HepG2 (cell line): ENCODE measurements around the gene JPH3. TPM values are rescaled to one million over a fixed set of nuclear protein-coding genes. Genes with fewer than 3 reads are reported as not detected.

Experiments used
- ATAC-seq: fragments of 200-7000 bp; cut with Tn5 transposase; 3 replicates; pipeline ENCODE4 v1.9.1; 2020; ENCODE audit warnings: mild to moderate bottlenecking, moderate library complexity
- BruUV-seq: library from RNA; stranded (reverse); fragments of 400-500 nt; replicated peaks from 2 replicates; lab custom pipeline; 2021; lab: Mats Ljungman, UMichigan
- CTCF ChIA-PET: fragments of 300-600 bp; formaldehyde crosslinking; extraction: SDS; loops from one replicate; lab custom pipeline; 2021; ENCODE audit warnings: low total read pairs, inconsistent platforms, low intra/inter-chr PET ratio; lab: Yijun Ruan, JAX
- POLR2A ChIA-PET: fragments of 350-600 bp; sonication (Branson Sonifier 250); formaldehyde crosslinking; loops from one replicate; lab custom pipeline; 2020; ENCODE audit warnings: antibody characterized with exemption, inconsistent platforms; lab: Yijun Ruan, JAX
- DNase-seq: peaks from one replicate; pipeline ENCODE4 v3.0.0-alpha.2; 2015; ENCODE audit warnings: low spot score
- FAIRE-seq: peaks from 3 replicates; lab custom pipeline; 2011; peaks lifted over from hg19 to GRCh38; lab: Jason Lieb, UNC
- H2AFZ ChIP-seq: one replicate; pipeline ENCODE4 v1.6.1; 2011; ENCODE audit warnings: low read length, inconsistent platforms
- H3K27ac ChIP-seq: fragments of 300-600 bp; 3 replicates; pipeline ENCODE4 v1.8.0; 2011; ENCODE audit warnings: mixed run types, mild to moderate bottlenecking, mixed read lengths, low read length, inconsistent platforms; ENCODE audit not compliant: insufficient read depth; ENCODE audit errors: extremely low read length
- H3K27me3 ChIP-seq, 2 experiments: fragments of 200-600 bp in 1 of 2; 2 replicates in 1 of 2; 3 replicates in 1 of 2; pipeline versions ENCODE4 v1.6.0 to v1.8.0; 2011; ENCODE audit warnings: low read length in 2 of 2, mild to moderate bottlenecking in 2 of 2, moderate library complexity in 2 of 2, inconsistent platforms in 1 of 2; ENCODE audit not compliant: insufficient read depth in 2 of 2, control insufficient read depth in 1 of 2
- H3K36me3 ChIP-seq, 2 experiments: fragments of 200-600 bp in 1 of 2; replicated peaks in 1 of 2; 2 replicates in 1 of 2; 3 replicates in 1 of 2; pipeline versions ENCODE4 v1.5.1 to v1.8.0; 2011; ENCODE audit warnings: low read length in 2 of 2, inconsistent platforms in 1 of 2; ENCODE audit not compliant: insufficient read depth in 2 of 2, control insufficient read depth in 1 of 2
- H3K4me1 ChIP-seq: 2 replicates; pipeline ENCODE4 v1.5.1; 2012; ENCODE audit warnings: low read length, inconsistent platforms; ENCODE audit not compliant: insufficient read depth
- H3K4me2 ChIP-seq: 2 replicates; pipeline ENCODE4 v1.6.0; 2011; ENCODE audit warnings: low read depth, low read length, inconsistent platforms
- H3K4me3 ChIP-seq, 3 experiments: fragments of 200-600 bp in 1 of 3; sonication (generic), shearing (Covaris generic) in 1 of 3; replicated peaks in 1 of 3; 2 replicates each; pipeline ENCODE4 v1.5.1; 2011 to 2016; ENCODE audit warnings: low read length in 3 of 3, inconsistent platforms in 2 of 3, low read depth in 2 of 3, mild to moderate bottlenecking in 2 of 3, control low read depth in 1 of 3, mixed read lengths in 1 of 3; ENCODE audit not compliant: insufficient read depth in 1 of 3
- H3K79me2 ChIP-seq: one replicate; pipeline ENCODE4 v1.6.1; 2011; ENCODE audit warnings: low read length, inconsistent platforms; ENCODE audit not compliant: insufficient read depth
- H3K9ac ChIP-seq: 2 replicates; pipeline ENCODE4 v1.6.0; 2011; ENCODE audit warnings: mild to moderate bottlenecking, low read depth, low read length, inconsistent platforms; ENCODE audit not compliant: insufficient read depth
- H3K9me3 ChIP-seq: 2 replicates; pipeline ENCODE4 v1.5.1; 2012; ENCODE audit warnings: mild to moderate bottlenecking, low read length
- H4K20me1 ChIP-seq: 2 replicates; pipeline ENCODE4 v1.6.0; 2011; ENCODE audit warnings: inconsistent platforms, mild to moderate bottlenecking, low read length, moderate library complexity; ENCODE audit not compliant: insufficient read depth
- GFI1 ChIP-seq: sonication (generic); formaldehyde crosslinking; IDR thresholded peaks from 2 replicates; pipeline ENCODE4 v1.5.0; 2020; ENCODE audit warnings: missing genetic modification reagents, mild to moderate bottlenecking, borderline replicate concordance
- HDAC6 ChIP-seq: fragments of 200-600 bp; sonication (generic); IDR thresholded peaks from 2 replicates; pipeline ENCODE4 v1.7.0; 2017; ENCODE audit warnings: mild to moderate bottlenecking, antibody characterized with exemption, low read length, low read depth
- HNF4G ChIP-seq, 2 experiments: sonication (generic) in 1 of 2; formaldehyde crosslinking in 1 of 2; IDR thresholded peaks; 2 replicates each; pipeline versions ENCODE4 v1.4.0 to v1.6.1; 2011 to 2020; ENCODE audit warnings: borderline replicate concordance in 2 of 2, low read depth in 2 of 2, mild to moderate bottlenecking in 2 of 2, low read length in 1 of 2, missing genetic modification reagents in 1 of 2, moderate library complexity in 1 of 2
- HOXA3 ChIP-seq: sonication (generic); formaldehyde crosslinking; IDR thresholded peaks from 2 replicates; pipeline ENCODE4 v1.5.0; 2020; ENCODE audit warnings: missing genetic modification reagents
- MED1 ChIP-seq: sonication (generic); formaldehyde crosslinking; IDR thresholded peaks from 2 replicates; pipeline ENCODE4 v1.4.0; 2020; ENCODE audit warnings: missing genetic modification reagents
- NR2C2 ChIP-seq: sonication (generic); formaldehyde crosslinking; IDR thresholded peaks from 2 replicates; pipeline ENCODE4 v1.4.0; 2020; ENCODE audit warnings: missing genetic modification reagents, mild to moderate bottlenecking, moderate library complexity, borderline replicate concordance
- NR2F6 ChIP-seq, 2 experiments: IDR thresholded peaks; 2 replicates each; pipeline ENCODE4 v1.6.1; 2016; ENCODE audit warnings: antibody characterized with exemption in 1 of 2, mild to moderate bottlenecking in 1 of 2
- NR3C1 ChIP-seq: sonication (generic); formaldehyde crosslinking; IDR thresholded peaks from 2 replicates; pipeline ENCODE4 v1.4.0; 2020; ENCODE audit warnings: missing genetic modification reagents
- PHB2 ChIP-seq: fragments of 450-650 bp; IDR thresholded peaks from 2 replicates; pipeline ENCODE4 v1.6.1; 2018; ENCODE audit not compliant: partially characterized antibody
- PTBP1 ChIP-seq: fragments of 200-400 bp; formaldehyde crosslinking; IDR thresholded peaks from 2 replicates; pipeline ENCODE4 v1.6.1; 2018; ENCODE audit warnings: low read length, low read depth; ENCODE audit not compliant: poor library complexity, severe bottlenecking
- ZFP37 ChIP-seq: sonication (generic); formaldehyde crosslinking; IDR thresholded peaks from 2 replicates; pipeline ENCODE4 v1.4.0; 2020; ENCODE audit warnings: missing genetic modification reagents, borderline replicate concordance
- ZFY ChIP-seq: sonication (generic); formaldehyde crosslinking; IDR thresholded peaks from 2 replicates; pipeline ENCODE4 v1.4.0; 2020; ENCODE audit warnings: missing genetic modification reagents
- ZNF558 ChIP-seq: sonication (generic); formaldehyde crosslinking; IDR thresholded peaks from 2 replicates; pipeline ENCODE4 v1.9.0; 2022; ENCODE audit warnings: mild to moderate bottlenecking, missing genetic modification reagents, borderline replicate concordance
- ZNF577 ChIP-seq: sonication (generic); formaldehyde crosslinking; IDR thresholded peaks from 2 replicates; pipeline ENCODE4 v1.4.0; 2020; ENCODE audit warnings: mild to moderate bottlenecking, low read depth, missing genetic modification reagents, borderline replicate concordance
- ZNF749 ChIP-seq: sonication (generic); formaldehyde crosslinking; IDR thresholded peaks from 2 replicates; pipeline ENCODE4 v1.8.0; 2022; ENCODE audit warnings: mild to moderate bottlenecking, missing genetic modification reagents, moderate library complexity, borderline replicate concordance
- WGBS: methylation state at CpG from one replicate; pipeline ENCODE4 v1.1.6; 2017; ENCODE audit warnings: low lambda C conversion rate; 5-methylcytosine and 5-hydroxymethylcytosine counted together
- in situ Hi-C: cut with HindIII; loops from 2 replicates; pipeline ENCODE4 v1.10.0; 2017; ENCODE audit warnings: low pct_unique_long_range_greater_than_20kb; ENCODE audit not compliant: extremely low pct_ligation_motif_present
- intact Hi-C: fragments of 100-400 bp; cut with micrococcal nuclease; formaldehyde crosslinking; loops from one replicate; pipeline ENCODE4 v1.10.0; 2022; ENCODE audit not compliant: unreplicated experiment
- polyA plus RNA-seq, 8 experiments: library from polyadenylated mRNA; depleted of rRNA in 3 of 8; stranded (reverse) in 7 of 8; unstranded in 1 of 8; fragments of >200 nt; fragmentation: Illumina TruSeq in 4 of 8; extraction: Trizol in 4 of 8; gene quantifications; 2 replicates each; pipeline versions ENCODE4 v1.2.1 to v1.2.3, GENCODE V29; 2011 to 2016; ENCODE audit warnings: low read depth in 4 of 8, missing spikeins in 1 of 8, mixed read lengths in 1 of 8; ENCODE audit not compliant: insufficient read depth in 1 of 8
- total RNA-seq, 5 experiments: library from RNA; depleted of rRNA; stranded (reverse); fragments of >200 nt; fragmentation: Illumina TruSeq; extraction: Trizol; gene quantifications; 2 replicates each; pipeline ENCODE4 v1.2.3, GENCODE V29; 2016; ENCODE audit warnings: low read depth in 1 of 5
- TF ChIP-seq, protein P1 (sequence below): IDR thresholded peaks from 2 replicates; pipeline ENCODE4 v1.6.1; 2016; ENCODE audit warnings: low read depth, control low read depth

The JPH3 gene
- total and polyA plus RNA-seq, 2 of the 13 experiments (the other 11 are each of a cell fraction or from before 2014, with no cell fraction given): not detected

- H3K4me1 ChIP-seq: peaks cover 6% of the 10 kb centered on the region
- no peak overlapping the region for H3K4me2 ChIP-seq
- CTCF ChIA-PET: no interaction called here
- no peaks in the 10 kb centered on the region for H3K79me2 ChIP-seq
- no peak overlapping the region for H3K9ac ChIP-seq
- DNase-seq: no peak
- no TSS peak for BruUV-seq
- in situ Hi-C loops: no loop called here
- no peak overlapping the region for H3K27ac ChIP-seq
- FAIRE-seq: no peak
- no peak overlapping the region for H2AFZ ChIP-seq
- TF ChIP-seq NR2F6 (IDR thresholded peaks at IDR 0.05) (no peak), NR2F6 (CRISPR knock-in tag; IDR thresholded peaks at IDR 0.05) (no peak), MED1 (no peak), HNF4G (IDR thresholded peaks at IDR 0.05; ENCODE audit: borderline replicate concordance, low read depth, low read length) (no peak), HNF4G (CRISPR knock-in tag; IDR thresholded peaks at IDR 0.05; ENCODE audit: borderline replicate concordance, low read depth) (no peak), GFI1 (CRISPR knock-in tag) (no peak), NR3C1 (no peak), HDAC6 (no peak), ZFY (CRISPR knock-in tag) (no peak), ZNF749 (CRISPR knock-in tag) (no peak), ZFP37 (CRISPR knock-in tag) (no peak), NR2C2 (CRISPR knock-in tag) (no peak), PHB2 (no peak), PTBP1 (no peak), ZNF577 (CRISPR knock-in tag) (no peak), HOXA3 (CRISPR knock-in tag) (no peak), ZNF558 (CRISPR knock-in tag) (no peak)
- TF ChIP-seq, protein P1, sequence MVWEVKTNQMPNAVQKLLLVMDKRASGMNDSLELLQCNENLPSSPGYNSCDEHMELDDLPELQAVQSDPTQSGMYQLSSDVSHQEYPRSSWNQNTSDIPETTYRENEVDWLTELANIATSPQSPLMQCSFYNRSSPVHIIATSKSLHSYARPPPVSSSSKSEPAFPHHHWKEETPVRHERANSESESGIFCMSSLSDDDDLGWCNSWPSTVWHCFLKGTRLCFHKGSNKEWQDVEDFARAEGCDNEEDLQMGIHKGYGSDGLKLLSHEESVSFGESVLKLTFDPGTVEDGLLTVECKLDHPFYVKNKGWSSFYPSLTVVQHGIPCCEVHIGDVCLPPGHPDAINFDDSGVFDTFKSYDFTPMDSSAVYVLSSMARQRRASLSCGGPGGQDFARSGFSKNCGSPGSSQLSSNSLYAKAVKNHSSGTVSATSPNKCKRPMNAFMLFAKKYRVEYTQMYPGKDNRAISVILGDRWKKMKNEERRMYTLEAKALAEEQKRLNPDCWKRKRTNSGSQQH (CRISPR knock-in tag): no peak
- TF ChIP-seq, all 625 proteins: peak for 0
- H3K4me3 ChIP-seq: no peak overlapping the region
- intact Hi-C loops: no loop called here
- peaks cover 14 to 82% of the 10 kb centered on the region in 2 experiments for H3K27me3 ChIP-seq
- POLR2A ChIA-PET: no interaction called here
- H3K36me3 ChIP-seq: no peaks in the 10 kb centered on the region
- ATAC-seq: no peak
- H3K9me3 ChIP-seq: no peaks in the 10 kb centered on the region
- H4K20me1 ChIP-seq: peaks cover 4% of the 10 kb centered on the region; the same call in 1 of the 2 replicates
- WGBS: 67% methylated on average over 9 of the region's 18 CpGs
Measured at GRCh38 chr16:87682852-87683399, 80.6 kb downstream of the JPH3 start.
